GM12873 (cell line): ENCODE measurements around the gene CCDC197.

Source experiments
- CTCF ChIP-seq: IDR thresholded peaks from 2 replicates; pipeline ENCODE4 v1.5.1; 2012; ENCODE audit warnings: low read depth, mild to moderate bottlenecking, moderate library complexity, low read length, control low read depth; ENCODE audit not compliant: insufficient read depth; ENCODE audit errors: missing control alignments

The CCDC197 gene

DNA sequence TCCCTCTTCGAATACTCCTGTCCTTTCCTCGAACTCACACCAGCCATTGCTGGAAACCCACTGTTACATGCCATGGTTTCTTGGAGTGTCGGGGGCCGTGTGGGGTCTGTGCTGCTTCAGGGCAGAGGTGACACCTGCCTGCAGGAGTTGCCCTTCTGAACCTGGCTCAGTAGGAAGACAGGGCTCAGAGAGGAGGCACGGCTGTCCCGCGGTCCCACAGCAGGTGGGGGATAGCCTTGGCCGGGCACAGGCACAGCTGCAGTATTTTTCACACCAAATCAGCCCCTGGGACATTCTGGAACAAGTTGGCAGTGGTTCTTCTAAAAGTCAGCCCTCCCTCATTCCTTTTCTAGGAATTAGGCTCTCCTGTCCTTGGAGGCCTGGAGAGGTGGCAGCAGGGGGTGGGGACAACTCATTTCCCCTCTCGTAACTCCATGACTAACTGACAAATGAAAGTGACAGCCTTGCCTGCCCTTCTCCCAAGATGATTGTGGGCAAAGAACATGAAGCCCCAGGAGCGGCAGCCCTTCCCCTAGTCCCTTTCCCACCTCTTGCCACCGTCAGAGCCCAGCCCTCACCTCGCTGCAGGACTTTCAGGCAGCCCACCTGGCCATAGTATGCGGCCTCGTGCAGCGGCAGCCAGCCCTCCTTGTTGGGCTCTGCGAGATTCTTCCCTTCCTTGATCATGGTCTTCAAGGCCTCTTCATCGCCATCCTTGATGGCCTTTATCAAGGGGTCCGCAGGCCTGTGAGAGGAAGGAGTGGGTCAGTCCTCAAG is 43.2 kb upstream of the CCDC197 start:
- TF ChIP-seq CTCF: no peak

DNA sequence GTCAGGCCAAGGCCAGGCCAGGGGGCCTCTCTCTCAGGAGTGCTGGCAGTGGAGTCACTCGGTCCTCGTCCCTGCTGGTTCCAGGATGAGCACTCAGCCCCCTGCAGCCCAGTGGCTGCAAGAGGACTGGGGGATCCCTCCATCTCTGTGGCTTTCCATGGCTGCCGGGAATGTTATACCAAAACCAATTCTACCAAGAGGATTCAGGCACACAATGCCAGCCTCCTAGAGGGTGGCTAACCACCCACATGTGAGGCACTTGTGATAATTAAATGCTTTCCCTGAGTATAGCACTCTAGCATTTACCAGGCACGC is 42.6 kb upstream of the CCDC197 start:
- no peak for TF ChIP-seq CTCF

- no peak for TF ChIP-seq CTCF
These were observed 41.9 kb upstream of the CCDC197 start for GRCh38 chr14:93954900-93955849.

GRCh38 chr14:93955850-93956481 is 41.1 kb upstream of the CCDC197 start:
- no peak for TF ChIP-seq CTCF

- no peak for TF ChIP-seq CTCF
These were observed 40.4 kb upstream of the CCDC197 start for GRCh38 chr14:93956514-93957332.

DNA sequence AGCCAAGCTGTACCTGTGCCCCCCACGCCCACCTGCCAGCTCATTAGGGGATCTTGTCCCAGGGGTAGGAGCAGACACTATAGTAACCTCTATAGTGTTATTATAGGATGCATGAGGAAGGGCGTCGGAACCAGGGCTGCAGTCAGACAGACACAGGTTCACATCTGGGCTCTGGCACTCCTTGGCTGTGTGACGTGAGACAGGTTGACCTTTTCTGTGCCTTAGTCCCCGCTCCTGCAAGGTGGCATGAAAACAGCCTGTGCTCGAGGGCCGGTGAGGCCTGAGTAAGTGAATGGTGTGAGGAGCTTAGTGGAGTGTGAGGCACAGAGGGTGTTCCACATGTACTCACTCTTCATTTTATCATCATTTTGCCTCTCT is 39.8 kb upstream of the CCDC197 start:
- no peak for TF ChIP-seq CTCF
